Tibial artery (tissue), 4 donors: ENCODE results near the gene SLC9A9.

Source experiments
- DNase-seq, 2 donors: peaks; one replicate each; pipeline ENCODE4 v3.0.0-alpha.2; 2019
- H3K27ac ChIP-seq, 2 donors: fragments of 200-600 bp; sonication (generic) in 1 of 2; 1 replicate in 1 of 2; 2 replicates in 1 of 2; pipeline ENCODE4 v1.5.1; 2018 to 2019; ENCODE audit warnings: mild to moderate bottlenecking in 1 of 2
- H3K27me3 ChIP-seq, 2 donors: fragments of 200-600 bp; sonication (generic) in 1 of 2; one replicate each; pipeline versions ENCODE4 v1.5.1 to v1.6.0; 2016 to 2019
- H3K36me3 ChIP-seq, 3 donors: fragments of 200-600 bp; sonication (generic) in 2 of 3; one replicate each; pipeline ENCODE4 v1.5.1; 2016 to 2019; ENCODE audit warnings: mild to moderate bottlenecking in 2 of 3
- H3K4me1 ChIP-seq, 4 donors: fragments of 200-600 bp; sonication (generic) in 2 of 4; 1 replicate in 3 of 4; 2 replicates in 1 of 4; pipeline ENCODE4 v1.5.1; 2016 to 2019
- H3K4me3 ChIP-seq, 2 donors: fragments of 200-600 bp; sonication (generic) in 1 of 2; 1 replicate in 1 of 2; 2 replicates in 1 of 2; pipeline ENCODE4 v1.5.1; 2018 to 2019; ENCODE audit warnings: mild to moderate bottlenecking in 2 of 2
- H3K9me3 ChIP-seq, 3 donors: fragments of 200-600 bp; sonication (generic) in 1 of 3; one replicate each; pipeline ENCODE4 v1.5.1; 2016 to 2019
- CTCF ChIP-seq, 2 experiments: fragments of 200-600 bp in 1 of 2; fragments of 450-650 bp in 1 of 2; IDR thresholded peaks; one replicate each; pipeline ENCODE4 v1.5.1; 2017 to 2019; ENCODE audit warnings: antibody characterized with exemption in 2 of 2, mild to moderate bottlenecking in 1 of 2, moderate library complexity in 1 of 2
- intact Hi-C: fragments of 100-400 bp; cut with DNase I; formaldehyde crosslinking; loops from one replicate; pipeline ENCODE4 v1.15.0; 2023; ENCODE audit warnings: low total_unique reads

Gene SLC9A9

DNA sequence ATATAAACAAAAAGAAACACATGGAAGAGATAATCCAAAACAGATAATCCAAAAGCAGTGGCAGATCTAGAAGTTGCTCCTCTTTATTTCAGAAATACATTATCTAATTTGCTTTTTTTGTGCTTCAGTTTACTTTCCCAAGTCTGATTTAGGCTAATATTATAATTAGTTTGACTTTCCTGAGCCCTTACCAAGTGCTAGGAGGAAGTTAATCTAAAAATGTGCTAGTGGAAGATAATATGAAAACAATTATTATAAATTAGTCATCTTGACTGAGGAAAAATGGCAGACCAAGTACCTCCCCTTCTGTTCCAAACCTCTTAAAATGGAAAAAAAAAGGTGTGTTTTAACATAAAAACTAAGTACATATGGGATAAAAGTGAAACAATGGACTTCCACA lies 17.5 kb downstream of the SLC9A9 start:
- intact Hi-C loops = no loop called here
- Histone ChIP-seq H3K36me3 (no peaks in the 10 kb centered on the region), H3K4me1 (peaks cover 0 to 19% (median 5%) of the 10 kb centered on the region in 4 donors), H3K4me3 (no peak overlapping the region), H3K27ac (no peak overlapping the region), H3K9me3 (no peaks in the 10 kb centered on the region), H3K27me3 (no peaks in the 10 kb centered on the region)
- no peak for TF ChIP-seq CTCF (IDR thresholded peaks at IDR 0.05)
- no peak for DNase-seq

GRCh38 chr3:143830063-143830462 lies 18.2 kb downstream of the SLC9A9 start:
- no peak for DNase-seq
- H3K4me1 ChIP-seq = peaks cover 0 to 19% (median 5%) of the 10 kb centered on the region in 4 donors
- H3K9me3 ChIP-seq = no peaks in the 10 kb centered on the region
- intact Hi-C loops = no loop called here
- H3K36me3 ChIP-seq = no peaks in the 10 kb centered on the region
- H3K27me3 ChIP-seq = no peaks in the 10 kb centered on the region
- H3K27ac ChIP-seq = no peak overlapping the region
- no peak overlapping the region for H3K4me3 ChIP-seq
- no peak for TF ChIP-seq CTCF (IDR thresholded peaks at IDR 0.05)

GRCh38 chr3:143827425-143827824 lies 20.8 kb downstream of the SLC9A9 start:
- intact Hi-C loops = no loop called here
- H3K4me1 ChIP-seq = peaks cover 0 to 17% (median 5%) of the 10 kb centered on the region in 4 donors
- TF ChIP-seq CTCF (IDR thresholded peaks at IDR 0.05) = no peak

DNA sequence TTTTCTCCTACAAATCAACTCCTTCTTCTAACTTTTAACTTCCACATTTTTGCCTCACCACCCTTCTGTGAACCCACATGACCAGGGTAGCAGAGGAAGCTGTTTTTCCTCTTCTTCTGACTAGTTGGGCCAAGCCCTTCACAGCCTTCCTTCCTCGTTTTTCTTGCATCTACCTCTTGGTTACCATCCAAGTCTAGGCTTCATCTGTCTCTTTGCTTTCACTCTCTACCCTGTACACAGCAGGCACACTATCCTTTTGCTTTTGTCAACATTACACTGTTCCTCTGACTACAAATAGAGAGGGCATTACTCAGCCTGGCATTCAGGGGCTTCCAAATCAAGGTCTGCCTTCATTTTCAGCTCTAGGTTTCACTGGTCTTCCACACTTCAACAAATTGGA lies 22.0 kb downstream of the SLC9A9 start:
- H3K4me3 ChIP-seq = no peak overlapping the region
- H3K9me3 ChIP-seq = no peaks in the 10 kb centered on the region
- peak in 1 of 2 donors; percentile 47 for DNase-seq
- intact Hi-C loops = no loop called here
- no peak for TF ChIP-seq CTCF (IDR thresholded peaks at IDR 0.05)
- H3K4me1 ChIP-seq = peaks cover 0 to 9% (median 4%) of the 10 kb centered on the region in 4 donors
- no peaks in the 10 kb centered on the region for H3K36me3 ChIP-seq
- H3K27ac ChIP-seq = no peak overlapping the region
- no peaks in the 10 kb centered on the region for H3K27me3 ChIP-seq

More at GRCh38 chr3:143827425-143827824, 20.8 kb downstream of the SLC9A9 start:
- Histone ChIP-seq H3K36me3 (no peaks in the 10 kb centered on the region), H3K27me3 (no peaks in the 10 kb centered on the region), H3K4me3 (no peak overlapping the region), H3K9me3 (no peaks in the 10 kb centered on the region), H3K27ac (no peak overlapping the region)
- DNase-seq = no peak

GRCh38 chr3:143825513-143825912 lies 22.8 kb downstream of the SLC9A9 start:
- Histone ChIP-seq H3K27me3 (no peaks in the 10 kb centered on the region), H3K27ac (no peak overlapping the region), H3K4me1 (peaks cover 0 to 1% (median 0%) of the 10 kb centered on the region in 4 donors), H3K4me3 (no peak overlapping the region), H3K9me3 (no peaks in the 10 kb centered on the region), H3K36me3 (no peaks in the 10 kb centered on the region)
- no peak for DNase-seq
- intact Hi-C loops = no loop called here
- TF ChIP-seq CTCF (IDR thresholded peaks at IDR 0.05) = no peak
